Measurements from ENCODE around the gene CEP112. TPM values are rescaled to one million over a fixed set of nuclear protein-coding genes. Genes with fewer than 3 reads are reported as not detected.

Gene CEP112
- total and polyA plus RNA-seq, 2 of the 13 experiments (the other 11 are each of a cell fraction or from before 2014, with no cell fraction given): 1.2 to 3.4 TPM

- TF ChIP-seq SATB2 (CRISPR knock-in tag; IDR thresholded peaks at IDR 0.05) (peak; percentile 70; the same call in 1 of the 2 replicates), CCDC6 (CRISPR knock-in tag; IDR thresholded peaks at IDR 0.05) (peak; percentile 42; the same call in 1 of the 2 replicates), E2F1 (CRISPR knock-in tag; IDR thresholded peaks at IDR 0.05) (peak; percentile 63), TFAP4 (IDR thresholded peaks at IDR 0.05; ENCODE audit: borderline replicate concordance, low read depth) (peak; percentile 9; the same call in 1 of the 2 replicates), FOXO4 (CRISPR knock-in tag; conservative IDR thresholded peaks at IDR 0.05) (peak; percentile 83; the same call in 1 of the 2 replicates), YEATS2 (CRISPR knock-in tag; IDR thresholded peaks at IDR 0.05; ENCODE audit: borderline replicate concordance) (peak; percentile 14; the same call in 1 of the 2 replicates), ZNF614 (CRISPR knock-in tag; IDR thresholded peaks at IDR 0.05; ENCODE audit: borderline replicate concordance) (no peak; the same call in 1 of the 2 replicates), SNAPC5 (CRISPR knock-in tag; IDR thresholded peaks at IDR 0.05; ENCODE audit: borderline replicate concordance) (peak; percentile 48; the same call in 1 of the 2 replicates), E2F5 (CRISPR knock-in tag; conservative IDR thresholded peaks at IDR 0.05) (peak; percentile 54; the same call in 1 of the 2 replicates), RARG (CRISPR knock-in tag; IDR thresholded peaks at IDR 0.05; ENCODE audit: low read depth) (no peak), ZHX1 (CRISPR knock-in tag; IDR thresholded peaks at IDR 0.05; ENCODE audit: low read depth) (0 out of 2 replicates have a peak, but pooled peaks have one; percentile 23), KLF12 (CRISPR knock-in tag; IDR thresholded peaks at IDR 0.05; ENCODE audit: borderline replicate concordance) (peak; percentile 93), ZNF816 (CRISPR knock-in tag; IDR thresholded peaks at IDR 0.05; ENCODE audit: borderline replicate concordance) (no peak), DNMT3B (CRISPR knock-in tag; conservative IDR thresholded peaks at IDR 0.05) (no peak), BCLAF1 (IDR thresholded peaks at IDR 0.05) (no peak), NFYC (CRISPR knock-in tag; IDR thresholded peaks at IDR 0.05) (no peak), ZBTB1 (CRISPR knock-in tag; IDR thresholded peaks at IDR 0.05; ENCODE audit: borderline replicate concordance) (no peak), MIXL1 (CRISPR knock-in tag; IDR thresholded peaks at IDR 0.05) (no peak)
Measured at GRCh38 chr17:66191593-66192377, at the start of gene CEP112 (continued).

Measured in HepG2 (cell line).